Parathyroid adenoma (tissue), 2 donors: ENCODE measurements around the gene FOXN3.

ENCODE experiments used
- H2AFZ ChIP-seq: fragments of 300-600 bp; sonication (generic); one replicate; pipeline ENCODE4 v1.7.0; 2017; ENCODE audit warnings: antibody characterized with exemption, mild to moderate bottlenecking
- H3K27ac ChIP-seq: fragments of 300-600 bp; sonication (generic); one replicate; pipeline ENCODE4 v1.7.0; 2017
- H3K27me3 ChIP-seq: fragments of 300-600 bp; sonication (generic); one replicate; pipeline ENCODE4 v1.7.0; 2017; ENCODE audit warnings: low read length; ENCODE audit not compliant: control insufficient read depth, insufficient read depth
- H3K36me3 ChIP-seq: fragments of 300-600 bp; sonication (generic); one replicate; pipeline ENCODE4 v1.7.0; 2017; ENCODE audit warnings: low read length; ENCODE audit not compliant: control insufficient read depth, insufficient read depth
- H3K4me1 ChIP-seq: fragments of 300-600 bp; sonication (generic); one replicate; pipeline ENCODE4 v1.7.0; 2017; ENCODE audit warnings: control low read depth
- H3K4me2 ChIP-seq: fragments of 300-600 bp; sonication (generic); one replicate; pipeline ENCODE4 v1.7.0; 2017; ENCODE audit warnings: low read length
- H3K4me3 ChIP-seq: fragments of 300-600 bp; sonication (generic); one replicate; pipeline ENCODE4 v1.7.0; 2017; ENCODE audit warnings: low read depth, low read length
- H3K79me2 ChIP-seq: fragments of 300-600 bp; sonication (generic); one replicate; pipeline ENCODE4 v1.7.0; 2017; ENCODE audit warnings: control low read depth
- H3K9ac ChIP-seq: fragments of 300-600 bp; sonication (generic); one replicate; pipeline ENCODE4 v1.7.0; 2017; ENCODE audit warnings: mild to moderate bottlenecking
- H3K9me3 ChIP-seq: fragments of 300-600 bp; sonication (generic); one replicate; pipeline ENCODE4 v1.7.0; 2017; ENCODE audit warnings: low read length; ENCODE audit not compliant: control insufficient read depth
- TF ChIP-seq, protein P1 (sequence below): fragments of 300-600 bp; sonication (generic); IDR thresholded peaks from one replicate; pipeline ENCODE4 v1.7.0; 2017; ENCODE audit warnings: antibody characterized with exemption, mild to moderate bottlenecking
- donor health status: primary hyperparathyroidism.

The FOXN3 gene

GRCh38 chr14:89457007-89457406 lies 40.0 kb upstream of the FOXN3 start:
- Histone ChIP-seq H3K79me2 (peaks cover 25% of the 10 kb centered on the region), H3K4me3 (no peak overlapping the region), H3K9ac (no peak overlapping the region), H3K4me1 (peaks cover 7% of the 10 kb centered on the region), H3K27ac (no peak overlapping the region), H3K4me2 (no peak overlapping the region), H3K9me3 (no peaks in the 10 kb centered on the region), H3K27me3 (no peaks in the 10 kb centered on the region), H2AFZ (no peak overlapping the region), H3K36me3 (no peaks in the 10 kb centered on the region)
- TF ChIP-seq, protein P1, sequence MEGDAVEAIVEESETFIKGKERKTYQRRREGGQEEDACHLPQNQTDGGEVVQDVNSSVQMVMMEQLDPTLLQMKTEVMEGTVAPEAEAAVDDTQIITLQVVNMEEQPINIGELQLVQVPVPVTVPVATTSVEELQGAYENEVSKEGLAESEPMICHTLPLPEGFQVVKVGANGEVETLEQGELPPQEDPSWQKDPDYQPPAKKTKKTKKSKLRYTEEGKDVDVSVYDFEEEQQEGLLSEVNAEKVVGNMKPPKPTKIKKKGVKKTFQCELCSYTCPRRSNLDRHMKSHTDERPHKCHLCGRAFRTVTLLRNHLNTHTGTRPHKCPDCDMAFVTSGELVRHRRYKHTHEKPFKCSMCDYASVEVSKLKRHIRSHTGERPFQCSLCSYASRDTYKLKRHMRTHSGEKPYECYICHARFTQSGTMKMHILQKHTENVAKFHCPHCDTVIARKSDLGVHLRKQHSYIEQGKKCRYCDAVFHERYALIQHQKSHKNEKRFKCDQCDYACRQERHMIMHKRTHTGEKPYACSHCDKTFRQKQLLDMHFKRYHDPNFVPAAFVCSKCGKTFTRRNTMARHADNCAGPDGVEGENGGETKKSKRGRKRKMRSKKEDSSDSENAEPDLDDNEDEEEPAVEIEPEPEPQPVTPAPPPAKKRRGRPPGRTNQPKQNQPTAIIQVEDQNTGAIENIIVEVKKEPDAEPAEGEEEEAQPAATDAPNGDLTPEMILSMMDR: no peak

- Histone ChIP-seq H2AFZ (peak overlapping the region; percentile 9), H3K9ac (no peak overlapping the region), H3K4me1 (peaks cover 7% of the 10 kb centered on the region), H3K4me2 (no peak overlapping the region), H3K79me2 (peaks cover 26% of the 10 kb centered on the region), H3K4me3 (no peak overlapping the region), H3K27ac (no peak overlapping the region), H3K27me3 (no peaks in the 10 kb centered on the region), H3K9me3 (no peaks in the 10 kb centered on the region), H3K36me3 (no peaks in the 10 kb centered on the region)
- TF ChIP-seq, protein P1: no peak
Measured at GRCh38 chr14:89455412-89455811, 38.4 kb upstream of the FOXN3 start.

GRCh38 chr14:89454996-89455395 lies 38.0 kb upstream of the FOXN3 start:
- H3K79me2 ChIP-seq: peaks cover 25% of the 10 kb centered on the region
- H3K9me3 ChIP-seq: no peaks in the 10 kb centered on the region
- TF ChIP-seq, protein P1: no peak
- no peak overlapping the region for H2AFZ ChIP-seq
- H3K27ac ChIP-seq: no peak overlapping the region
- no peak overlapping the region for H3K9ac ChIP-seq
- peaks cover 7% of the 10 kb centered on the region for H3K4me1 ChIP-seq
- no peak overlapping the region for H3K4me2 ChIP-seq
- no peaks in the 10 kb centered on the region for H3K27me3 ChIP-seq
- H3K36me3 ChIP-seq: no peaks in the 10 kb centered on the region
- no peak overlapping the region for H3K4me3 ChIP-seq

- TF ChIP-seq, protein P1: no peak
- H3K4me1 ChIP-seq: peaks cover 10% of the 10 kb centered on the region
- no peak overlapping the region for H2AFZ ChIP-seq
- no peak overlapping the region for H3K27ac ChIP-seq
- H3K4me2 ChIP-seq: no peak overlapping the region
- no peak overlapping the region for H3K4me3 ChIP-seq
- no peak overlapping the region for H3K9ac ChIP-seq
- no peaks in the 10 kb centered on the region for H3K27me3 ChIP-seq
- H3K79me2 ChIP-seq: peaks cover 20% of the 10 kb centered on the region
- no peaks in the 10 kb centered on the region for H3K9me3 ChIP-seq
- H3K36me3 ChIP-seq: no peaks in the 10 kb centered on the region
Measured at GRCh38 chr14:89452281-89452680, 35.2 kb upstream of the FOXN3 start.

DNA sequence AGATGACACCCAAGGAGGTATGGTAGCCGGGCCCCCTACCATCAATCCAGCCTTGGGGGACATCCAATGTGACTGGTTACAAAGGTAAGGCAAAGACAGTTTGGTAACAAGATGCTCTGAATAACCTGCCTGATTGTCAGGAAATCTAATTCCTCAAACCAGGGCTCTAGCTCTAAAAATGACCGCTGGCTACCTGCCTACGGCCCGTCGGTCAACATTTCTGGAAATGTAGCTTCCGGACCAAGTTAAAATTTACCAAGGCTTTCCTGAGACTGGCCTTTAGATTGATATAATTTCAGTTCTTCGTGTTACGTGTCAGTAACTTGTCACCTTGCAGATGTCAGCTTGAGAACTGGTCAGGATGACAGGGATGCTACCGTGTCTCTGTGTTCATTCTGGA lies 34.2 kb upstream of the FOXN3 start:
- H3K4me3 ChIP-seq: no peak overlapping the region
- TF ChIP-seq, protein P1: no peak

More for the DNA sequence above, 34.2 kb upstream of the FOXN3 start:
- H3K9me3 ChIP-seq: no peaks in the 10 kb centered on the region
- no peak overlapping the region for H3K27ac ChIP-seq
- H3K9ac ChIP-seq: no peak overlapping the region
- H3K36me3 ChIP-seq: no peaks in the 10 kb centered on the region
- peaks cover 24% of the 10 kb centered on the region for H3K79me2 ChIP-seq
- peaks cover 10% of the 10 kb centered on the region for H3K4me1 ChIP-seq
- H2AFZ ChIP-seq: no peak overlapping the region
- H3K27me3 ChIP-seq: no peaks in the 10 kb centered on the region
- no peak overlapping the region for H3K4me2 ChIP-seq
